H1 (cell line): ENCODE results near the gene ACADSB. TPM values are rescaled to one million over a fixed set of nuclear protein-coding genes. Genes with fewer than 3 reads are reported as not detected.

Experiments
- CTCF ChIA-PET: fragments of 300-600 bp; sonication (Branson Sonifier 250); formaldehyde crosslinking; loops from one replicate; lab custom pipeline; 2021; ENCODE audit not compliant: partially characterized antibody; lab: Charles Lee
- POLR2A ChIA-PET: fragments of 300-600 bp; sonication (Branson Sonifier 250); formaldehyde crosslinking; loops from one replicate; lab custom pipeline; 2021; ENCODE audit warnings: inconsistent platforms; ENCODE audit not compliant: partially characterized antibody; lab: Charles Lee
- DNase-seq, 2 experiments: peaks; one replicate each; pipeline versions ENCODE4 v3.0.0 to v3.0.0-alpha.2; 2010 to 2022; ENCODE audit warnings: low spot score in 2 of 2, low read depth in 1 of 2, mixed read lengths in 1 of 2
- FAIRE-seq: peaks from 2 replicates; lab custom pipeline; 2011; peaks lifted over from hg19 to GRCh38; lab: Jason Lieb, UNC
- H2AFZ ChIP-seq: 2 replicates; pipeline ENCODE4 v1.8.1; 2012; ENCODE audit warnings: low read length, inconsistent platforms
- H2AK5ac ChIP-seq: 2 replicates; pipeline ENCODE4 v1.6.1; 2013; ENCODE audit warnings: low read depth, low read length
- H2BK120ac ChIP-seq: replicated peaks from 2 replicates; pipeline ENCODE3; 2013; ENCODE audit warnings: low read depth, low read length, inconsistent platforms
- H2BK12ac ChIP-seq: 2 replicates; pipeline ENCODE4 v1.6.1; 2013; ENCODE audit warnings: low read depth, low read length
- H2BK15ac ChIP-seq: 2 replicates; pipeline ENCODE4 v1.6.1; 2013; ENCODE audit warnings: low read length
- H2BK20ac ChIP-seq: 2 replicates; pipeline ENCODE4 v1.6.1; 2013; ENCODE audit warnings: low read length
- H2BK5ac ChIP-seq: 2 replicates; pipeline ENCODE4 v1.6.1; 2013; ENCODE audit warnings: low read depth, low read length
- H3K14ac ChIP-seq: 2 replicates; pipeline ENCODE4 v1.6.1; 2013; ENCODE audit warnings: inconsistent platforms; ENCODE audit not compliant: insufficient read length
- H3K18ac ChIP-seq: 2 replicates; pipeline ENCODE4 v1.6.1; 2013; ENCODE audit warnings: low read length; ENCODE audit errors: extremely low read depth
- H3K23ac ChIP-seq: 2 replicates; pipeline ENCODE4 v1.6.1; 2013; ENCODE audit warnings: inconsistent platforms; ENCODE audit not compliant: insufficient read length
- H3K23me2 ChIP-seq: 2 replicates; pipeline ENCODE4 v1.6.1; 2013; ENCODE audit warnings: low read depth, low read length
- H3K27ac ChIP-seq: 2 replicates; pipeline ENCODE4 v1.6.1; 2011; ENCODE audit warnings: low read depth, low read length, inconsistent platforms
- H3K27me3 ChIP-seq, 4 experiments: replicated peaks in 1 of 4; 1 replicate in 1 of 4; 2 replicates in 3 of 4; pipeline versions ENCODE4 v1.6.1 to v1.8.1; 2011 to 2013; ENCODE audit warnings: low read length in 3 of 4, mild to moderate bottlenecking in 3 of 4, inconsistent platforms in 2 of 4, mixed read lengths in 2 of 4, moderate library complexity in 1 of 4; ENCODE audit not compliant: control insufficient read depth in 3 of 4, insufficient read depth in 3 of 4; ENCODE audit errors: extremely low read depth in 1 of 4
- H3K36me3 ChIP-seq, 4 experiments: 2 replicates each; pipeline versions ENCODE4 v1.6.1 to v1.8.1; 2011 to 2013; ENCODE audit warnings: mild to moderate bottlenecking in 4 of 4, low read length in 3 of 4, moderate library complexity in 2 of 4, control low read depth in 1 of 4, inconsistent platforms in 1 of 4; ENCODE audit not compliant: insufficient read depth in 4 of 4, control insufficient read depth in 2 of 4
- H3K4ac ChIP-seq: replicated peaks from 2 replicates; pipeline ENCODE3; 2013; ENCODE audit warnings: low read length, low read depth, mixed read lengths, inconsistent platforms; ENCODE audit not compliant: insufficient read length
- H3K4me1 ChIP-seq, 4 experiments: replicated peaks in 1 of 4; 1 replicate in 1 of 4; 2 replicates in 3 of 4; pipeline versions ENCODE4 v1.6.1 to v1.8.1; 2011 to 2013; ENCODE audit warnings: low read length in 3 of 4, inconsistent platforms in 2 of 4, mixed read lengths in 1 of 4; ENCODE audit not compliant: insufficient read depth in 4 of 4, control insufficient read depth in 3 of 4
- H3K4me2 ChIP-seq, 2 experiments: 2 replicates each; pipeline versions ENCODE4 v1.6.1 to v1.8.1; 2011 to 2013; ENCODE audit warnings: low read depth in 2 of 2, low read length in 2 of 2, control low read depth in 1 of 2, inconsistent platforms in 1 of 2, mild to moderate bottlenecking in 1 of 2; ENCODE audit not compliant: insufficient read depth in 1 of 2
- H3K4me3 ChIP-seq, 4 experiments: fragments of 200-600, 300-600 bp in 1 of 4; sonication (generic), shearing (Covaris generic), sonication (Bioruptor Twin) in 1 of 4; 2 replicates each; pipeline versions ENCODE4 v1.5.1 to v1.8.1; 2011 to 2016; ENCODE audit warnings: low read length in 4 of 4, low read depth in 3 of 4, control low read depth in 2 of 4, inconsistent platforms in 2 of 4, mild to moderate bottlenecking in 2 of 4, mixed read lengths in 1 of 4, moderate library complexity in 1 of 4; ENCODE audit not compliant: insufficient read depth in 2 of 4; ENCODE audit errors: extremely low read depth in 1 of 4
- H3K56ac ChIP-seq: replicated peaks from 2 replicates; pipeline ENCODE3; 2013; ENCODE audit warnings: low read depth, mild to moderate bottlenecking, mixed read lengths, low read length, inconsistent platforms; ENCODE audit not compliant: insufficient read length
- H3K79me1 ChIP-seq: 2 replicates; pipeline ENCODE4 v1.6.1; 2013; ENCODE audit warnings: low read depth, low read length, control low read depth
- H3K79me2 ChIP-seq, 2 experiments: 2 replicates each; pipeline versions ENCODE4 v1.6.1 to v1.8.1; 2012 to 2013; ENCODE audit warnings: low read length in 2 of 2, mild to moderate bottlenecking in 2 of 2, inconsistent platforms in 1 of 2; ENCODE audit not compliant: insufficient read depth in 2 of 2, control insufficient read depth in 1 of 2
- H3K9ac ChIP-seq, 4 experiments: replicated peaks in 1 of 4; 1 replicate in 1 of 4; 2 replicates in 3 of 4; pipeline versions ENCODE4 v1.6.1 to v1.8.1; 2011 to 2013; ENCODE audit warnings: low read depth in 3 of 4, low read length in 3 of 4, control low read depth in 2 of 4, mild to moderate bottlenecking in 2 of 4, moderate library complexity in 2 of 4, inconsistent platforms in 1 of 4; ENCODE audit errors: extremely low read depth in 1 of 4
- H3K9me3 ChIP-seq, 2 experiments: 2 replicates each; pipeline versions ENCODE4 v1.6.1 to v1.8.1; 2012 to 2013; ENCODE audit warnings: mild to moderate bottlenecking in 2 of 2, moderate library complexity in 2 of 2, control low read depth in 1 of 2, inconsistent platforms in 1 of 2, low read depth in 1 of 2, low read length in 1 of 2, mixed read lengths in 1 of 2; ENCODE audit not compliant: insufficient read depth in 2 of 2
- H4K20me1 ChIP-seq, 2 experiments: replicated peaks in 1 of 2; 2 replicates each; pipeline versions ENCODE3 to v1.8.1; 2011 to 2013; ENCODE audit warnings: inconsistent platforms in 2 of 2, low read length in 2 of 2, mild to moderate bottlenecking in 1 of 2; ENCODE audit not compliant: insufficient read depth in 2 of 2, control insufficient read depth in 1 of 2
- H4K5ac ChIP-seq: 2 replicates; pipeline ENCODE4 v1.6.1; 2013; ENCODE audit warnings: low read length, low read depth, mixed read lengths, inconsistent platforms; ENCODE audit not compliant: insufficient read length
- H4K8ac ChIP-seq: 2 replicates; pipeline ENCODE4 v1.8.0; 2013; ENCODE audit warnings: mild to moderate bottlenecking, moderate library complexity, low read length, inconsistent platforms; ENCODE audit not compliant: insufficient read depth; ENCODE audit errors: extremely low read depth
- H4K91ac ChIP-seq: replicated peaks from 2 replicates; pipeline ENCODE3; 2013; ENCODE audit warnings: low read length, mixed read lengths, inconsistent platforms; ENCODE audit not compliant: insufficient read length
- CBX8 ChIP-seq: fragments of 300-800, 300-1000 bp; sonication (generic); IDR thresholded peaks from 2 replicates; pipeline ENCODE4 v1.7.1; 2016; ENCODE audit warnings: low read depth, low read length, borderline replicate concordance
- CHD2 ChIP-seq: IDR thresholded peaks from 2 replicates; pipeline ENCODE4 v1.6.1; 2012; ENCODE audit warnings: low read length, improper control_type of control experiment
- CREB1 ChIP-seq: IDR thresholded peaks from 2 replicates; pipeline ENCODE4 v1.6.1; 2012; ENCODE audit warnings: inconsistent platforms
- EZH2 ChIP-seq: fragments of 200-600 bp; sonication (generic); IDR thresholded peaks from 2 replicates; pipeline ENCODE4 v1.7.1; 2012; ENCODE audit warnings: low read depth, mild to moderate bottlenecking, moderate library complexity, low read length, inconsistent platforms; ENCODE audit not compliant: severe bottlenecking
- GABPA ChIP-seq: IDR thresholded peaks from 2 replicates; pipeline ENCODE4 v1.6.1; 2011; ENCODE audit warnings: mild to moderate bottlenecking, low read length, moderate library complexity, borderline replicate concordance; ENCODE audit not compliant: insufficient read depth
- KDM5A ChIP-seq: fragments of 200-600 bp; IDR thresholded peaks from 2 replicates; pipeline ENCODE4 v1.7.1; 2012; ENCODE audit warnings: mild to moderate bottlenecking, low read length, inconsistent platforms, mixed read lengths
- RBBP5 ChIP-seq: IDR thresholded peaks from 2 replicates; pipeline ENCODE4 v1.7.1; 2012; ENCODE audit warnings: low read depth, mild to moderate bottlenecking, inconsistent platforms, low read length, moderate library complexity, borderline replicate concordance
- RNF2 ChIP-seq: fragments of 200-900, 300-1000 bp; sonication (generic); IDR thresholded peaks from 2 replicates; pipeline ENCODE4 v1.7.1; 2016; ENCODE audit warnings: borderline replicate concordance, low read depth, mild to moderate bottlenecking, antibody characterized with exemption, low read length; ENCODE audit not compliant: poor library complexity, severe bottlenecking; ENCODE audit errors: missing control alignments
- SIX5 ChIP-seq: IDR thresholded peaks from 2 replicates; pipeline ENCODE4 v1.6.1; 2011; ENCODE audit warnings: mild to moderate bottlenecking, low read depth, low read length
- TAF1 ChIP-seq: IDR thresholded peaks from 2 replicates; pipeline ENCODE4 v1.6.1; 2011; ENCODE audit warnings: mild to moderate bottlenecking, low read depth, low read length
- TAF7 ChIP-seq: optimal IDR thresholded peaks from 2 replicates; pipeline ENCODE3; 2011; ENCODE audit warnings: low read depth, mild to moderate bottlenecking, inconsistent platforms, low read length, moderate library complexity, borderline replicate concordance
- TCF12 ChIP-seq: IDR thresholded peaks from 2 replicates; pipeline ENCODE4 v1.6.1; 2011; ENCODE audit warnings: low read depth, mild to moderate bottlenecking, low read length
- ZNF274 ChIP-seq: IDR thresholded peaks from 2 replicates; pipeline ENCODE4 v1.7.0; 2012; ENCODE audit warnings: low read length, borderline replicate concordance; ENCODE audit errors: extremely low read depth
- WGBS, 2 experiments: shearing (Covaris generic) in 1 of 2; methylation state at CpG; one replicate each; pipeline versions ENCODE4 v1.1.6 to v1.1.7; 2013 to 2015; ENCODE audit warnings: low lambda C conversion rate in 2 of 2, mixed read lengths in 2 of 2, inconsistent platforms in 1 of 2, low coverage in 1 of 2, missing lambda C conversion rate in 1 of 2; ENCODE audit not compliant: insufficient replicate concordance in 2 of 2, insufficient coverage in 1 of 2, insufficient read length in 1 of 2; ENCODE audit errors: extremely low coverage in 1 of 2, missing lambda C conversion rate in 1 of 2; 5-methylcytosine and 5-hydroxymethylcytosine counted together
- polyA plus RNA-seq, 7 experiments: library from polyadenylated mRNA; depleted of rRNA in 3 of 7; stranded (reverse) in 5 of 7; unstranded in 2 of 7; fragments of >200 nt in 5 of 7; fragments of 200-250 nt in 2 of 7; gene quantifications; 1 replicate in 5 of 7; 2 replicates in 1 of 7; 4 replicates in 1 of 7; pipeline versions ENCODE4 v1.2.1 to v1.2.3, GENCODE V29; 2011 to 2013; ENCODE audit warnings: missing spikeins in 2 of 7, mixed read lengths in 2 of 7
- total RNA-seq: library from RNA; stranded (reverse); fragmentation: NEBNext Ultra II Directional; extraction: Animal tissue kit (Norgen Biotek cat#: 25700); gene quantifications from 2 replicates; pipeline ENCODE4 v1.2.1, GENCODE V29; 2021
- TF ChIP-seq, protein P1 (sequence below): IDR thresholded peaks from 2 replicates; pipeline ENCODE4 v1.6.1; 2012; ENCODE audit warnings: inconsistent platforms

ACADSB gene
- total and polyA plus RNA-seq, 2 of the 8 experiments (the other 6 are each of a cell fraction or from before 2014, with no cell fraction given) = 5.6 to 11.2 TPM

DNA sequence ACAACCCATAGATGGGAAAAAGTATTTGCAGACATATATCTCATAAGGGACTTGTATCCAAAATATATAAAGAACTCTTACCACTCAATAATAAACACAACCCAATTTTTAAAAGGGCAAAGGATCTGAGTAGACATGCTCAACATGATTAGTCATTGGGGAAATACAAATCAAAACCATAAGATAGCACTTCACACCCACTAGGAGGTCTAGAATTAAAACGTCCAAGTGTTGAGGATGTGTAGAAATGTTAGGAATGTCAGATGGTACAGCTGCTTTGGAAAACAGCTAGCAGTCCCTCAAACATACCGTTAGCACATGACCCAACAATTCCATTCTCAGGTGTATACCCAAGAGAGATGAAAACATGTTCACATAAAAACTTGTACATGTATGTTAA, 20.3 kb upstream of the ACADSB start:
- no peak overlapping the region for H2BK120ac ChIP-seq
- DNase-seq (no peak), FAIRE-seq (no peak)
- H4K91ac ChIP-seq = no peak overlapping the region
- no peak overlapping the region for H4K8ac ChIP-seq
- POLR2A ChIA-PET = no interaction called here
- no peak overlapping the region for H2BK5ac ChIP-seq
- H3K27me3 ChIP-seq = no peaks in the 10 kb centered on the region
- H3K4me1 ChIP-seq = no peaks in the 10 kb centered on the region
- H3K4ac ChIP-seq = no peak overlapping the region
- H3K4me3 ChIP-seq = no peak overlapping the region
- CTCF ChIA-PET = interaction anchor here (0.9 to 4.5 kb wide), 2 partner anchors 7 to 32 kb away, joined by 3 to 31 read pairs; partner anchors contain the start of gene PSTK
- H2AFZ ChIP-seq = no peak overlapping the region
- no peak overlapping the region for H3K4me2 ChIP-seq
- no peak overlapping the region for H2BK20ac ChIP-seq
- no peaks in the 10 kb centered on the region for H3K9me3 ChIP-seq
- H2BK12ac ChIP-seq = no peak overlapping the region
- no peaks in the 10 kb centered on the region for H3K79me1 ChIP-seq
- no peaks in the 10 kb centered on the region for H4K20me1 ChIP-seq
- no peak overlapping the region for H3K9ac ChIP-seq
- no peak overlapping the region for H3K23ac ChIP-seq
- no peak overlapping the region for H3K18ac ChIP-seq
- H3K14ac ChIP-seq = no peak overlapping the region
- H2BK15ac ChIP-seq = no peak overlapping the region
- no peaks in the 10 kb centered on the region for H3K79me2 ChIP-seq
- 78% methylated on average over 2 of the region's 2 CpGs; no CpG with 5 or more reads in 1 of the 2 experiments for WGBS, 2 experiments
- no peak overlapping the region for H3K27ac ChIP-seq
- no peak overlapping the region for H4K5ac ChIP-seq
- peaks cover 0 to 11% (median 1%) of the 10 kb centered on the region in 4 experiments; a peak in 2 of 8 replicates for H3K36me3 ChIP-seq
- no peak overlapping the region for H2AK5ac ChIP-seq
- no peaks in the 10 kb centered on the region for H3K23me2 ChIP-seq
- H3K56ac ChIP-seq = no peak overlapping the region
- TF ChIP-seq TCF12 (no peak), TAF7 (no peak), RBBP5 (no peak), ZNF274 (no peak), KDM5A (no peak), TAF1 (no peak), GABPA (no peak), CREB1 (no peak), CHD2 (no peak), SIX5 (no peak), RNF2 (no peak), CBX8 (no peak), EZH2 (no peak)
- TF ChIP-seq, protein P1, sequence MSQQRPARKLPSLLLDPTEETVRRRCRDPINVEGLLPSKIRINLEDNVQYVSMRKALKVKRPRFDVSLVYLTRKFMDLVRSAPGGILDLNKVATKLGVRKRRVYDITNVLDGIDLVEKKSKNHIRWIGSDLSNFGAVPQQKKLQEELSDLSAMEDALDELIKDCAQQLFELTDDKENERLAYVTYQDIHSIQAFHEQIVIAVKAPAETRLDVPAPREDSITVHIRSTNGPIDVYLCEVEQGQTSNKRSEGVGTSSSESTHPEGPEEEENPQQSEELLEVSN = no peak
